SIG-M5 treated with dmso at 0.1 percent for 504 hours (cell line): ENCODE measurements around the gene ANKMY1.
"Not testable (repeated sequence)": the region's sequence is repeated elsewhere in the genome, so short reads cannot be mapped to it uniquely, and the experiment has no call there.

Source experiments
- DNase-seq: peaks from one replicate; lab custom pipeline; 2025; ENCODE audit not compliant: unreplicated experiment; lab: John Stamatoyannopoulos, UW

The ANKMY1 gene

DNA sequence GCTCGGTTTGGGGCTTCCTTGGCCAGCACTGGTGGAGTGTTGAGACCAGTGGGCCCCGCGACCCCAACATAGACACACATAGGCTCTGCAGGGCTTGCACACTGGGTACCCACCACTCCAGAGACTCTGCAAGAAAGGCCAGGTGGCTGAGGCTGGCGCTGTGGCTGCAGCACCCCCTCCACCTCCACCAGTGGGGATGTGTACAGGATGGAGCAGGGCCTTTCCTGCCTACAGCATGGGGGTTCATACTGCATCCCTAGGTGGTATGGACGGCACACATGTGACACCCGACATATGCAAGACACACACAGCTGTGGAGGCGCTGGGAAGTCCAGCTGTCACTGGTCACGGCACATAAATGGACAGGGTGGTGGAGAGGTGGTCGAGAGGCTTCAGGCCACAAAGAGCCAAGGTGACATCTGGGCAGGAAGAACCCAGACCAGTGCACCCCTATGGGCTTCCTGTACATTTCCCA, 11.8 kb upstream of the ANKMY1 start:
- no peak for DNase-seq

DNA sequence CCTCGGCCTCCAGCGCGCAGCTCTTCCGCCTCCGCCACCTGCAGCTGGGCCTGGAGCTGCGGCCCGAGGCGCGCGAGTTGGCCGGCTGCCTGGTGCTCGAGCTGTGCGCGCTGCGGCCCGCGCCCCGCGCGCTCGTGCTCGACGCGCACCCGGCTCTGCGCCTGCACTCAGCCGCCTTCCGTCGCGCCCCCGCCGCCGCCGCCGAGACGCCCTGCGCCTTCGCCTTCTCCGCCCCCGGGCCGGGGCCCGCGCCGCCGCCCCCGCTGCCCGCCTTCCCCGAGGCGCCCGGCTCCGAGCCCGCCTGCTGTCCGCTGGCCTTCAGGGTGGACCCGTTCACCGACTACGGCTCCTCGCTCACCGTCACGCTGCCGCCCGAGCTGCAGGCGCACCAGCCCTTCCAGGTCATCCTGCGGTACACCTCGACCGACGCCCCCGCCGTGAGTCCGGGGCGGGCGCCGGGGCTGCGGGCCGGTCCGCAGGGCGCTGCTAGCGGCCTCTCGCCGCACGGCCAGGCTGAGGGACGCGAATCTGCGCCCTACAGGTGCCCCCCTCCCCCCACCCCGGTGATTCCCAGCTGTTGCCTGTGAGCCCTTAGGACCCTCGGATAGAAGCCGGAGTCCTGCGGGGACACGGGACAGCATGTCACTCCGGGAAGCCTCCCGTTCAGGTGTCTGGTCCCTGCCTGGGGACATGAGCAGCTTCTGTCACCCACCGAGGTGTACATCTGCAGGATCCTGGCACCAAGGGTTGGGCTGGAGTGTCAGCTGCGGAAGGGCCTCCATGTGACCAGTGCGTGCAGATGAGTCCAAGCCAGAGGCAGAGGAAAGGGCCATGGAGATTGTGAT, 11.1 kb upstream of the ANKMY1 start:
- peak; percentile 43 for DNase-seq

DNA sequence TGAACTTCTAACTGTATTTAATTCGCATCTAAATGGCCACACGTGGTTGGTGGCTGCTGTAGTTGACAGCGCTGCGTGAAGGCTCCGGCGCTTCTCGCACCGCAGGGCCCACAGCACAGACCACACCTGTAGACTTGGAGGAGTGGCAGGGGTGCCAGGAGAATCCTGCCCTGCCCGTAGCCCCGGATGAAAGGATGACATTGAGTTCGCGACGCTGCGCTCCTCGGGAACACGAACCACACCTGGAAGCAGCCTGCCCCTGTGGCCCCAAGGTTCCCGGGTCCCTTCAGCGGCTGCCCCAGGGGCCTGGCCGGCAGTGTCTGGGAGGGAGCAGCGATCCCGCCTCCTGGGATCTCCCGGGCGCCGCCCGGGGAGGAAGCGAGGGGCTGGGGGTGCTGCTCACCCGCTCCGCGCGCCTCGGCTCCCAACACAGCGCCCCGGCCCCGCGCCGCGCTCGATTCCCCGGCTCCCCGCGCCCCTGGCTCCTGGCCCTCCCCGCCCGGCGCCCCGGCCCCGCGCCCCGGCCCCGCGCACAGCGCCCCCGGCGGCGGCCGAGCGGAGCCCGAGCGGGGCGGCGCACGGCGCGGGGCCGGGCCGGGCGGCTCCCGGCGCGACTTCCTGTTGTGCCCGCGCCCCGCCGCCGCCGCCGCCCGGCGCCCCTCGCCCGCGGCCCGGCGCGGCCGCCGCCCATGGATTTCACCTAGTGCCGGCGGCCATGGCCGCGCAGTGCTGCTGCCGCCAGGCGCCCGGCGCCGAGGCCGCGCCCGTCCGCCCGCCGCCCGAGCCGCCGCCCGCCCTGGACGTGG, 10.3 kb upstream of the ANKMY1 start, which contains the start of gene RNPEPL1:
TSS of gene RNPEPL1 (plus strand) at position 613 of the 806 bp plus-strand sequence. CDS start at position 716, 103 bp downstream.
- DNase-seq, result peak; percentile 41

DNA sequence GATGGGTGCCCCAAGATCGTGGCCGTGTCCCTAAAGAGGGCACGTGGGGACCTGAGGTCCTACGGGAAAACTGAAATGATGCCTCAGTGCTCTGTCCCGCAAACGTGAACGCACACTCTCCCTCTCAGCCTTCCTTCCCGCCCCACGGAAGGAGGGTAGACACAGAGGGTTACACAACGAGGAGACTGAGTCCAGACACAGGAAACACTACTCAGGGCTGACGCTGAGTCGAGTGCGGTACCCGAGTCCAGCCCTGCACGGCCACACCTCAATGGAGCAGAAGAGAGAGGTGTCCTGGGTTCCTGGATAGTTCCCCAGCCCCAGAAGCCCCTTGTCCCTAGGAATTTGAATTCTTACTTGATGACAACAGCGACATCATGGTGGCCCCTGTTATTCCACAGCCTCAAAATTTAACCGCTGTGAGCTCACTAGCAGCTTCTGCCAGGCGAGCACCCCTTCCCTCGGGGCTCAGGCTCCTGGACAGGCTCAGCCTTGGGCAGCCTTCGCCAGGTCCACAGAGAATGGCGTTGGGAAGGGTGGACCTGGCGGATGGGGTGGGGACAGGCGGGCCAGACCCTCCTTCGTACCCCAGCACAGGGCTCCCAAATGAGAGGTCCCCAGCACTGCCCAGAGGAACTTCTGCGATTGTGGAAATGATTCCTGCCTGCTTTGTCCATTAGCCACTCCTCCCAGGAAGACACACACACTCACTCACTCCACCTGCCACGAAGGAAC, 9.5 kb upstream of the ANKMY1 start:
- peak; percentile 56 for DNase-seq

DNA sequence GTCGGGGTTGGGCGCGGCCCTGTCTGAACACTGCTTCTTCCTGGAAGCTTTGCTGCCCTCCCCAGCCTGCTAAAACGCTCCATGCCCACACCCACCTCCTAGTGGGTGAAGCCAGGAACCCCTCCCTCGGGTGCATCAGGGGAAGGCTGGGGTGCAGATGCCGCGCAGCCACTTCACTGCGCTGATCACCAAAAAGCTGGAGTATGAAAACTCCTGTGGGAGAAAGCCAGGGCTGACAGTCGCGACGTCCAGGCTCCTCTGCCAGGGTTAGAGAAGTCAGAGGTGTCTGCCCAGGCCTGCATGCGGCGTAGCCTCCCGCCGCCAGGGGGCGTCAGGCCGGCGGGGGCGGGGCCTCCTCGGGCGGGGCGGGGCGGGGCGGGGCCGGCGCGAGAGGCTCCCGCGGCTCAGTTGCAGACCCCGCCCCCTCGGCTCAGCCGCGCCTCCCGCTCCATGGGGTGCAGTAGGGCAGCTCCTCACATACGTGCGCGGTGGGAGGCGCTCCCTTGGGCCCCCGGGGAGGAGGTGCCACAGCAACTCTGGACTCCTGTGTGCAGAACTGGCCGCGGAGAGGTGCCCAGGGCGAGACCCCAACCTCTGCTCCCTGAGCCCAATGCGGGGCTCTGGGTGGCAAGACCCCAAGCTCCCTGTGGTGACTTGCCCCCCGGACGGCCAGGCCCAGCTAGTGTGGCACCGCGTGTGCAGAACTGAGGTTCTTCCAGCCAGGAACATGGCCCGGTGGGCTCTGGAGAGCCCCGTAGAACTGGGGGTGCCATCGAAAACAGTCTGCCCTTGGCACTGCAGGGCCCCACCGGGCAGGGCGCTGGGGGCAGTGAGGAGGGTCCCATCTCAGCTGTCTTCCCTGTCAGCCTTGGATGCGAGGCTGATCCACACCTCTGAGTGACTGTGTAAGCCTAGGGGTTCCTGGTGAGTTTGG, 8.7 kb upstream of the ANKMY1 start:
- peak; percentile 88 for DNase-seq

DNA sequence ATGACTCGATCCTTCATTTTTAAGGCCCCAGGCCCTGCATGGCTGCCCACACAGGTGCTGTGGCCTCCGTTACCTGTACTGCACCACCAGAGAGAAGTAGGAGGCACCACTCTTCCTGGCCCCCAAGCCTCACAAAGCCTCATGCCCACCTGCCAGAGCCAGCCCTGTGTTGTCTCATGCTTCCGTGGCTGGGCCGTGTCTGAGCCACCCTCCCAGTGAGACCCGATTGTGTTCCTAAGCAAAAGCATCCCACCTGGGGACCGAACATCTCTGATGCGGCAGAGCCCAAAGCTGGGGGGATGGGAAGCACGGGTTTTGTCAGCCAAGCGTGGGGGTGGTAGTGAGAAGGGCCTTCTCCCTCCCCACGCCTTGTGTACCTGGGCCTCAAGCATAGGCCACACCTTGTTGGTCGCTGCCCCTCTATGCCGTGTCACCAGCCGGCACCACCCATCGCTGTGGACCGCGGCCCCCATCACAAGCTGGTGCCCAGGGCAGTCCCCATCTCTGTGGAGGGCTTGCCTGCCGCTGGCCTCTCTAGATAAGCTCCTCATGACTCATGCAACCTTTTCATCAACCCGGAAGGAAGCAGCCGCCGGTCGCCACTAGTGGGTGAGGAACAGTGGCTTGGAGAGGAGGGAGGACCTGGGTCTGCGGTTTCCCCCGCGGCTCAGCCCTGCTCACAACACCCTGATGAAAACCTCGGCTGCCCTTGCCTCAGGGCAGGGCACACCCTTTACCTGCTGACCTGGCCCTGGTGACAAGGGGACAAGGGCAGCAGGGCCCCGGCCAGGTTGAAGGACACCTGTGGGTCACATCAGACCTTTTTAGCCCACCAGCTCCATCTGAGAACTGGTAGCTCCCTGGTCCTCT, 7.8 kb upstream of the ANKMY1 start:
- DNase-seq, result peak; percentile 96

DNA sequence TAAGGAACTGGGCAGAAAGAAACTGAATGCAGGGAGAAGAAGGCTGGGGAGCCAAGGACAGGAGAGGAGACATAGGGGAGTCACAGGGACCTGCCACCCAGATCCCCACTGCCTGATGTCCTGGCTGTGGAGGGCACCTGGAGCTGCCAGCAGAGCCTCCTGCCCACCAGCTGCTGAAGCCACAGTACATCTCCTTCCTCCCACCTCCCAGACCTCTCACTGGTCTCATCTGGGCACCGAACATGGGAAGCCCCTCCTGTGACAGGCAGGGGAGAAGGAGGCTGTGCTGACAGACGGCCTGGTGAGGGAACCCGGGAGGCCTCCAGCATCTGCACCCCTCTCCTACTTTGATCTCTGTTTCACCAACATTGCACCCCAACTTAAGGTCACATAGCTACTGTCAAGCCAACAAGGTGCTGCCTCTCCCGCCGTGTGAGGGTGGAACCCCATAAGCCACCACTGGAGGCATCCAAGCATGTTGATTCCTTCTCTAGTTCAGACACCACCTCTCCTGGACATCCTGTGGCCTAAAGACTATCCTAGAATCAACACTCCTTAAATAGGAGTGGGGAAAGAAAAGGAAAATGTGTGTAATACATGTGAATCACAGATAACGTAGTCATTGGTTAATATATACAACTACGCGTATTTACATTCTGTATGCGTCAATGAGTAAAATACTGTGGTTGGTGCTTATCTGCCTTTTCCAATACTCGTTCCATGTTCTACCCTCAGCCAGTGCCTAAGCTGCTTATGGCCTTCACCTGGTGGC, 7.0 kb upstream of the ANKMY1 start:
- no peak for DNase-seq

DNA sequence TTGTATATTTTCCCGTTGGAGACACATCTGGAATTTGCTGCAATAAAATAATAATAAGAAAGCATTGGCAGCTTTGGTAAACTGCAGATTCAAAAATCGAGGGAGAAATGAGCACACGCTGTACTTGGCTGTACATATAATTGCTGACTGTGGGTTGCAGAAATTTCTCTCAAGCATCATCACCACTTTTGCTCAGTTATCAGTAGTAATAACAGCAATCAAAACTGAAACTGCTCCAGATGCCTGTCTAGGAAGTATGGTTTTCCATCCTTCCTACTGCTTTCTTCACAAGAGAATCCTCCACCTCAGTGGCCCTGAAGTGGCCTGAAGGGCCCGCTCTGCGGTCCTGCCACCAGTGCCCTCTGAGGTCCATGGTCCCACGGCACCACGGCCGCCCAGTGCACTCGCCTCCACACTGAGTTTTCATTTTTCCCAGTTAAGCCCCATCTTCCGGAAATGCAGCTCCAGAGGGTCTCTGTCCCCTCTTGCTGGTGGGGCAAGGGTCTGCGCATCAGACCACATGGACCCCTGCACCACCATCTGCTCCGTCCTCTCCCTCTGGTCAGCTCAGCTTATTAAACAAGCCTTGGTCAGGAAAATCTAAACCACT, 6.3 kb upstream of the ANKMY1 start:
- no peak for DNase-seq

DNA sequence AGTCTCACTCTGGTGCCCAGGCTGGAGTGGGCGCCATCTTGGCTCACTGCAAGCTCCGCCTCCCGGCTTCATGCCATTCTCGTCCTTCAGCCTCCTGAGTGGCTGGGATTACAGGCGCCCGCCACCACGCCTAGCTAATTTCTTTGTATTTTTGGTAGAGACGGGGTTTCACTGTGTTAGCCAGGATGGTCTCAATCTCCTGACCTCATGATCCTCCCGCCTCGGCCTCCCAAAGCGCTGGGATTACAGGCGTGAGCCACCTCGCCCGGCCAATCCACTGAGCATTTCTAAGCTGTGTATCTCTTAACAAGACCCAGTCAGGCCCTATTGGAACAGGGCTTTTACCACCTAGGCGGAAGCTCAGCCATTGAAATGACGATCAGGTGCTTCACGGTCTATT, 5.4 kb upstream of the ANKMY1 start:
- DNase-seq, result not testable (repeated sequence)

DNA sequence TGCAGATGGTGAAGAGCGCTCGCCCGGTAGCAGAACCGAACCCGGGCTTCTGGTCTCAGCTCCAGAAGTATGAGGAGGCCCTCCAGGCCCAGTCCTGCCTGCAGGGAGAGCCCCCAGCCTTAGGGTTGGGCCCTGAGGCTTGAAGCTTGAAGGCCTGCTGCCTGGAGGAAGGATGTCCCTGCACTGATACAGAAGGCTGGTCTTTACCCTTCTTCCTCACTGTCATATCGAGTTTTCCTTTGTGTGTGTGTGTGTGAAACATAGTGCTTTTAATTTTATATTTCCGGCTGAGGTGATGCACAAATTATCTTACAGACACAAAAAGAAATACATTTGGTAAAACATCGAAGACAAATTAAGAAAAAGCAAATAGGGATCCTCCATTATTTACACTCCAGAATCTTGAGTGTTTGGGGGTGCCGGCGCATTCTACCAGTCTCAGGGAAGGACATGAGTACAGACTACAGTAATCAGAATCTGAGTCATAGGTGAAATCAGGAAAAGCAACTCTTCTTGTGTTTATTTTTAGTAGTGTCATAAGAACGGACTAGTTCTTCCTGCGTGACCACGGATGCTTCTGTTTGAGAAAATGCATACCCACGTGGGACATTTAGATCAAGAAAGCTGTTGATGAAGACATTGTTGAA, 3.7 kb upstream of the ANKMY1 start:
- peak; percentile 76 for DNase-seq

DNA sequence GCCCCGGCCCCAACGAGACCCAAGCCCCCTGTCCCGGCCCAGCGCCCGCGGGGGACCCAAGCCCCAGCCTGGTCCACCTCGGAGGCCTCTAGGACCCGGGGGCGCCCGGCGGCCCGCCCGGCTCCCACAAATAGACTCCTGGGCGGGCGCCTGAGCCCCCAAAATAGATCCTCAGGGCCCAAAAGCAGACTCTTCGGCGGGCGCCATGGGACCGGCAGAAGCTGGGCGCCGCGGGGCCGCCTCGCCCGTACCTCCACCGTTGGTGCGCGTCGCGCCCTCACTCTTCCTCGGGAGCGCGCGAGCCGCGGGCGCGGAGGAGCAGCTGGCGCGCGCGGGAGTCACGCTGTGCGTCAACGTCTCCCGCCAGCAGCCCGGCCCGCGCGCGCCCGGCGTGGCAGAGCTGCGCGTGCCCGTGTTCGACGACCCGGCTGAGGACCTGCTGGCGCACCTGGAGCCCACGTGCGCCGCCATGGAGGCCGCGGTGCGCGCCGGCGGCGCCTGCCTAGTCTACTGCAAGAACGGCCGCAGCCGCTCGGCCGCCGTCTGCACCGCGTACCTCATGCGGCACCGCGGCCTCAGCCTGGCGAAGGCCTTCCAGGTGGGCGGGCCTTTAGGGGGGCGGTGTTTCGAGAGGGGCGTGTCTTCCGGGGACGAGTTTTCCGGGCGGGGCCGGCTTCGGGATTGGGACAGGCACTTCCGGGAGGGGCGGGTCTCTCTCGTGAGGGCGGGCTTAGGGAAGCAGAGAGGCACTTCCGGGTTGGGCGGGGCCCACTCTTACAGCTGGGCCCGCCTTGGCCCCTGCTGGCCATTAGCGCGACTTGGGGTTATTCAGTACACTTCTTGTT, 2.9 kb upstream of the ANKMY1 start:
- DNase-seq, result peak; percentile 98

DNA sequence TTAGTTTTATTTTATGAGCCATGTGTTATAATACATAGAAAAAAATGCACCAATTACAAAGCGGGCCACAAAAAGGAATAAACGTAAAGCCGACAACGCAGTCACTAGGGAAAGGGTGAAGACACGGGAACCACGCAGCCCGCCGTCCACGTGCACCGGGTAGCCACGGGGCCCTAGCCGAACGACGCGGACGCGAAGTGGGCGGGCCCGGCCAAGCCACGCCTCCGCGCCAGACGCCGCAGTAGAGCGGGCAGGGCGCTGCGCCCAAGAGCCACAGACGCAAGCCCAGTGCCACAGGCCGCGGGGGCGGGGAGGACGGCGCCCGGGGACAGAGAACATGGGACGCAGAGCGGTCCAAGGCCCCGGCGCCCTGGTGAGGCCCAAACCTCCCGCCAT, 2.3 kb upstream of the ANKMY1 start, which contains the start of gene DUSP28:
TSS of gene DUSP28 (plus strand) at position 274 of the 396 bp plus-strand sequence. CDS start 328 bp downstream, outside the sequence.
- peak; percentile 85 for DNase-seq

DNA sequence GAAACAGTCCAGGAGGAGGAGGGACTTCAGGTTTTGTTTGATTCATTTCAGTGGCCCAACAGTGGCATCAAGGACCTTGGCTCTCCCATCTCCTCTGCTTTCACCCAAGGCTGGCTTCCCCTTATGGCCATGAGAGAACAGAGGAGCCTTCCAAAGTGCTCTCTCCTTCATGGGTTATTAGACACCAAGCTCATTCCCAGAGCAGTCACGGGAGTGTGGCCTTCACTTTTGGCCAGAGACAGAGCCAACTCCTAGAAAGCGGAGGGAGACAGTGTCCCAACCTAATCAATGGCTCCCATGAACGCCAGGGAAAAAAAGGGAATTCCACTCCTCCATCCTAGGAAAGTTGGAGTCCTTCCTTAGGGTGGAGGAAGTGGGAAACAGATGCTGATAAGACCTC, 1.5 kb upstream of the ANKMY1 start:
- no peak for DNase-seq

DNA sequence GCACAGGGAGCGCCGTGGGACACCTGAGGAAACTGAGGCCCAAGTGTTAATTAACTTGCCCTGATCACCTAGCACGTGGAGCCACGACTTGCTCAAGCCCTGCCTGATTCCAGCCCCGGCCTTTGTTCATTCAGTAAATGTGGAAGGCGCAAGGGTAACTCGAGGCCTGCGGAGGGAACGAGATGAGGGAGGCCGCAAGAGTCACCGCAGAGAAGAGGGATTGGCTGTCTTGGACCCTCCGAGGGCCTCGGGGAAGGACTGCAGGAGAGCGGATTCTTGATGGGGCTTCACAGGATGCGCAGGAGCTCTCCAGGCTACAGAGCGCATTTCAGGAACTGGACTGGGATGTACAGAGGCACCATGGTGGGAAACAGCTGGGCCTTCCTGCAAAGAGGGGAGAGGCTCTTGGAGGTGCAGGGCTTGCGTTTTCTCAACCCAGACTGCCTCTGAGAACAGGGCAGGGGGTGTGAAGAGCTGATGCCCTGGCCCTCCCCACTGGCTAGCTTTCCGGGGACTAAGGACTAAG, 511 bp upstream of the ANKMY1 start:
- no peak for DNase-seq

DNA sequence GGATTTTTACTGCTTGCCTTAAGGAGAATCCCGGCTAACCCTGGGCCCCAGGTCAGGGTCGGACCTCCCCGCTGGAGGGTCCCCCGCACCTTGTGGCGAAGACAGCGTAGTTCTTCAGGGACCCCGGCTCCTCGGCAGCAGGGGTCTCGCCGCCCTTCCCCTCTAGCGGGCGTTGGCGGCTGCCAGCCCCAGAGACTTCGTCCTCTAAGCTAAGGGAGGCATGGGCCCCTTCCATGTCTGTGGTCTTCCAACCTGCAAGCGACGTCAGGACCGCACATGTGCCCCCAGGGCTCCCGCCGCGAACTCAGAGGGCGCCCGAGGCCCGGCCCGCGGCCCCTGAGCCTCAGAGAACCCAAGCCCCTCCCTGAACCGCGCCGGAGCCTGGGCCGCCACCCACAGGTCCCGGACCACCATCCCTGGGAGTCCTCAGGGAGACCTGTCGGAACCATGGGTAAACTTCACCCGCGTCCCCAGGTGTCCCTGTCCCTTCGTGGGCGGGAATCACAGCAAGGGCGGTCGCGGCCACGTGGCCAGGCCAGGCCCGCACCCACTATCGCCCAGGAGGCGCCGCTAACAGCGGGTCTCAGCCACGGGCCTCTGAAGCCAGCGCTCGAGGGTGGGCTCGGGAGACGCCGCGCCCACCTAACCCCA, 562 bp downstream of the ANKMY1 start:
- no peak for DNase-seq
